GM19463 (cell line): ENCODE results near the gene SSBP3.

ENCODE experiments used
- ATAC-seq: cut with Tn5 transposase; IDR thresholded peaks from one replicate; pipeline ENCODE4 v1.9.1; 2021; ENCODE audit warnings: mild to moderate bottlenecking, moderate library complexity; ENCODE audit not compliant: unreplicated experiment

SSBP3 gene

GRCh38 chr1:54312796-54313316, 93.3 kb downstream of the SSBP3 start:
- ATAC-seq: no peak

- no peak for ATAC-seq
Observed at GRCh38 chr1:54311506-54311905, 94.7 kb downstream of the SSBP3 start.

DNA sequence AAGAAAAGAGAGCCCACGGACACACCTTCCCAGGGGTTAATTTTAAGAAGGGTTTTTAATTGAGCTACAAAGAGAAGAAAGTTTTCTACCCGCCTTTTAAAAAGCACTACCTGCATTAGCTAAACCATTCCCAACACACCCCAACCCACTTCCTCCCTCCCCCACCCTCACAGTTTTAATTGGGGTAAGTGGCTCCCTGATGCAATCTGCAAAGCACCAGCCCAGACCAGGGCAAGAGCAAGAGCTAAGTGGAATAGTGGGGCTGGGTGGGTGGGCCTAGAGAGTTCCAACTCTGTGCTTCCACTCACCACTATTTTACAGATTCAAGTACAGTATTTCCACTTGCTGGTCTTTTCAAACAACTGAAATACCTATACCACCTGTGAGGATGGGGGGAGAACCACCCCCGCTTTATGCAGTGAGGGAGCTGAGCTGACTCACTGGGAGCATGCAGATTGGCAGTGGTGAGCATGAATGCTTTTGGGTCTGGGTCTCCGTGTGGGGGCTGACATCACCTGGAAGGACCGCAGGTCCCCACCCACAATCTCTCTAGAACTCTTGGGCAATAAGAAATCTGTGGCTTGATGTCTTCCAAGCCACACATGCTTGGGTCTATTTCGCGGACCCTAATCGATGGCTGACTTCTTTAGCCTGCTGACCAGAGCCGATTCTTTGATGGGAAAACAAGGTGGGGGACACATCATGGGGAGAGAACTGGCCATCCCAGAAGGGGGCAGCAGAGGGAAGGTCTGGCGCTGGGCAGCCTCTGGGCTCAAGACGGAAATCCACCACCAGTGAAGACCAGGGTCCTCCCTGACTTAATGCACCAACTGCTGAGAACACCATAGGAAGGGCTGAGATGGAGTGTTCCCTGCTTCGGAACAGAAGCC, 95.5 kb downstream of the SSBP3 start:
- no peak for ATAC-seq

GRCh38 chr1:54309631-54310366, 96.4 kb downstream of the SSBP3 start:
- ATAC-seq: no peak

DNA sequence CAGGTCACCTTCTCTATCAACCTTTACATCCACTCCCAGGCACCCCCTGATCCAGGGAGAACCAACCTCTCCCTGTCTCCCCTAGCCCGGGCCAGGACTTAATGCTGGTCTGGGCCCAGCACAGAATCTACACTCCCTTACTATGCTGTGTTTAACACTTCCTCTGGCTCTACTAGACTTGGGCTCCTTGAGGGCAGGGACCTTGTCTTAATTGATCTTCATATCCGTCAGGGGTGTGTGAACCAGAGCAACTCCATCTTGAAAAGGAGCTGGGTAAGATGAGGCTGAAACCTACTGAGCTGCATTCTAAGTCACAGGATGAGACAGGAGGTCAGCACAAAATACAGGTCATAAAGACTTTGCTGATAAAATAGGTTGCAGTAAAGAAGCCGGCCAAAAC, 98.9 kb downstream of the SSBP3 start:
- ATAC-seq: no peak

DNA sequence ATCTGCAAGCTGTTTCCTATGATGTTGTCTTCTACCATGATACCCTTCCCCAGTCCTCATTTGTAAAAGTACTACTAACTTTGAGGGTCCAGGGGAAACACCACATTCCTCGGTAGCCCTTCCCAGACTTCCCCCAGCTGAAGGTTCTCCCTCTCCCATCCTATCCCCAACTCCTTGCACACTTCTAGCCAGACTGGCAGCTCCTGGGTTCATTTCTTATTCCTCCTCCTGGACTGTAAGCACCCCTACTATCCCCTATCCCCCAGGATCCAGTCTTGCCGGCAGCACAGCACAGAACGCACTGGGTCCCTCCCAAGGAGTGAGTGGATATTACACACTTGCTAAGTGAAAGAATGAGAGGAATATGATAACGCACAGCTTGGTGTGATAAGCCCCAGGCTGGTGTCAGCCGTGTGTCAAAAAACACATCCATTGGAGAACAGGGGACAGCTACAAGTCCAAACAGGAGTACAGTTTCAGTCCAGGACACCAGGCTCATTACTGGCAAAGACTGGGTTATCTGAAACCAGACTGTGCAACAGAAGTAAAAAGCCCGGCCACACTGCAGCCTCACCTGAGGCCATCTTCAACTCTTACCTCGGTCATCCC, 100.2 kb downstream of the SSBP3 start:
- no peak for ATAC-seq

DNA sequence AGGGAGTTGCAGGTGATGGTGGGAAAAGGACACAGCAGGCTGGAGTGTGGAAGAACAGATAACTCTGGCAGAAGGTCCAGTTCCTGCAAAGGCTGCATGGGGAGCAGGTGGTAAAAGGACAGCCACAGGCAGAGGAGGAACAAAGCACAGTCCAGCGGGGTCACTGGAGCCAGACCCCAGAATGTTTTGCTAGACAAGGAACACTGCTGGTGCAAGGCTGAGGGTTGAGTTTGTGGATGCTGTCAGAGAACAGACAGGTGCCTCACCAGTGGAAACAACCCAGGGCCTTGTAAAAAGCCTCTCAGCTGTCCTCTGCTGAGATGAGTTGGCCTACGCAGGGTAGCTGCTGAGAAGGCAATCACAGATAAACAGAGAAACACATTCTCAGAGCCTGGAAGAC, 101.7 kb downstream of the SSBP3 start:
- no peak for ATAC-seq

GRCh38 chr1:54302951-54303843, 103.0 kb downstream of the SSBP3 start:
- ATAC-seq: no peak

DNA sequence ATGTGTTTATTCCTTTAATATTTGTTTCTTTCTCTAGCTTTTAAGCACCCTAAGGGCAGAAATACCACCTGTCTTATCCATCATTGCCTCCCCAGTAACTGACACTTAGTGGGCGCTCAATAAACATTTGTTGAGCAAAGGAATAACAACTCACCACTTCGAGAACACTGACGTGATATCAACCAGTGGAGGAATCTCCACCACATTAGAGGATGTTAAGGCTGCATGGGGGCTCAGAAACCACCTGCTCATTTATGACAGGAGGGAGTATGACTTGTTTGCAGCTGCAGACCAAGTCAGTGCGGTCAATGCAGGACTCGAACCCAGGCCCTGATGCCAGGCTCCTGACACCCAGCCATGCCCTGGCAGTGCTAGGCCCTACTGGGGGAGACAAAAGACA, 103.6 kb downstream of the SSBP3 start:
- no peak for ATAC-seq

DNA sequence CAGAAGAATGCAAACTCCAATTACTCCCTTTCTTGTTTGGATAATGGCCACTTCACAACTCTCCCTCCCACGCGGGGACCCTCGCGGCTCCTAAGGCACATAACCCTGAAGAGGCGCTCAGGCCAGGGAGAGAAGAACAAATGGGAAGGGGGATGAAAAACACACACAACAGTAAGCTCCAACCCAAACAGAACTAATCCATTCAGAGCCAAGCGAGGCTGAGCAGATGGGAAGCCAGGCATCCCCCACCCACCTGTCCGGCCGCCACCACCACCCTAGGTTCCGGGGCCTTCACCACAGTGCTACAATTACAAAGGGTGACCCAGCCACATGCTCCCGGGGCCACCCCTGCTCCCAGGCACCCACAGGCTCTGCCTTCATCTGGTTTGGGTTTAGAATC, 104.7 kb downstream of the SSBP3 start:
- ATAC-seq: no peak

- ATAC-seq: no peak
Observed at GRCh38 chr1:54300401-54300800, 105.8 kb downstream of the SSBP3 start.

DNA sequence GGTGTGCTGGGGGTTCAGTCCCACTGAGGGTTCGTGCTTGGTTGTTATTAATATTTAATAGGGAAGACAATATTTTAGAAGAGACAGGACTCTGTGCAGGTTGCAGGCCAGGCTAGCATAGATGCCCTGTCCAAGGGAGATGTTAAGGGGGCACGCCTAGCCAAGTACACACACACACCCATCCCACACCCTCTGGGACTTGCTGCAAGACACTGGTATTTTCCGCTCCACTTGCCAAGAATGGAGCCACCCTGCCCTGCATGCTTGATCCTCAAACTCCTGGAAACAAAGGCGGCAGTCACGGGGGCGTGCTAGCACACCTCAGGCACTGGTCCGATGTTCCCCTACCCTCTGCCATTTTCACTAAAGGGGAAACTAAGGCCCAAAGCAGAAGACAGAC, 107.2 kb downstream of the SSBP3 start:
- ATAC-seq: no peak

- no peak for ATAC-seq
Observed at GRCh38 chr1:54298284-54299033, 107.7 kb downstream of the SSBP3 start.

DNA sequence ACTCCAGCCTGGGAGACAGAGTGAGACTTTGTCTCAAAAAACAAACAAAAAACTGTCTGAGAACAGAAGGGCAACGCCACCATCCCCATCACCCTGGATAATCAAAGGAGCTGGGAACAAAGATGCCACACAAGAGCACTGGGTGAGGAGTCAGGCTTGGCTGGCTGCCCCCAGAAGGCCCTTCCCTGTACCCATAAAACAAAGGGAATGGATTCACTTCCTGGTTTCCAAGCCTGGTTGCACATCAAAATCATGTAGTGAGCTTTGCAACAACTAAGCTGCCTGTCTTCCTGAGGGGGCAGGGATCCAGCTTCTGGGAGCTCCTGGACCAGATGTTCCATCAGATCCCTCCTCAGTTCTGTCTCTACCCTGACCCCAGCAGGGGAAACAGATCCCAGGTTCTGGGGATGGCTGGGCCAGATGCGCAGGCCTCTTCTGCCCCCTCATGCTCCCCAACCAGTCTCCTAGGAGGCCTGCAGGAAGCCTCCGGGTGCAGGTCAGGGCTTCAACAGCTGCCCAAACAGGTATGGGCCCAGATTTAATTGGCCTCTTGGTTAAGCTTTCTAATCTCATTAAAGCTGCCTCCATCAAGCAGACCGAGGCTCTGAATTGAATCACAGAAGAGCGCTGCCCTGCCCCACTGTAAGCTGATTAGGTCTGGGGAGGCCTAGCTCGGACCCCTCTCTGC, 108.5 kb downstream of the SSBP3 start:
- no peak for ATAC-seq

- no peak for ATAC-seq
Observed at GRCh38 chr1:54296666-54297065, 109.5 kb downstream of the SSBP3 start.

DNA sequence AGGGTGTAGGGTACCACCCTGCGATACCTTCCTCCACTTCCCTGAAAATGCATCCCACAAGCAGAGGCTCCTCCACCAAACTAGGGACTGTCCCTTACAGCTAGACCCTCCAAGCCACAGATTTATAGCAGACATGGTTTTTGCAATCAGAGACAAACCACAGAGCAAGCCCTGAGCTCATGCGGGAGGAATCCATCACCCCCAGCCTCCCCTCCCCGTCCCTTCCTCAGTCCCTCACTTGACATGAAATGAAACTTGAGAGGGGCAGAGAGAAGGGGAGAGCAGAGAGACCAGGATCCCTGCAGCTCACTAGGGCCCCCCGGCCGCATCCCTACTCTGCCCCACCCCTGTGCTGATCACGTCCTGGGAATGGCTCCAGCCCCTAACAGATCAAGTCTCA, 111.3 kb downstream of the SSBP3 start:
- no peak for ATAC-seq

GRCh38 chr1:54292002-54292911, 113.9 kb downstream of the SSBP3 start:
- ATAC-seq: no peak

DNA sequence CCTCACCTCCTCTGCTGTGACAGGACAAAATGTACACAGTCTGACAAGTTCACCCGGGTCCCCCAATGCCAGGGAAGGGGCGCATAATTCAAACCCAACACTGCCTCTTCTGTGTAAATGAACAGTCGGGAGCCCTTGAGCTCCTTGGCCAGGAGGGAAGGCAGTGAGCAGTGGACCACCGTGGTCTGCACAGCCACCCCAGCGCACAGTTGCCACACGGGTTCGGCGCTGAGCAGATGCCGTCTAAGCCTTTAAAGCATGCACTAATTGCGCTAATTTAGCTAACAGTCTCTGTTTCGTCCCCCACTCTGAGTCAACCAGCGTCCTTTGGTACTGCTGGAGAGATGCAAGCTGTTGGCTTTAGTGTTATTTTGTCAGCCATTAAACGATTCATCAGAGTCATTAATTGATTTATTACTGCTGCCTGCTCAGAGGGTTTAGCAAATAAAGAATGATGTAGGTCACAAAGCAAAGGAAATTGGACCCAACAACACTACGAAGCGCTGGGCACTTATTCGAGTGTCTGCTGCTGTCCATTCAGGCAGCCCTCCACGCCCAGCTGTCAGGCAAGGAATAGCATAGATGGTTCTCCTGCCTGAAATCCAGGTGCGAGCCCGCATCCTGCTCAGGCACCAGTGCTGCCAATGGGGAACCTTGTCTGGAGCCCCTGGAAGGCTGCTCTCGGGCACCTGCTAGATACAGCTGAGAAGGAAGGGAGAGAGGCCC, 114.8 kb downstream of the SSBP3 start:
- no peak for ATAC-seq
